ENCODE data around the gene SSH2. TPM values are rescaled to one million over a fixed set of nuclear protein-coding genes. Genes with fewer than 3 reads are reported as not detected.
A peak's percentile ranks its signal among the peaks of the same experiment; 100 is the strongest.

SSH2 gene
- total and polyA plus RNA-seq, 2 donors (not counting 1 experiment from before 2014, with no cell fraction given) = 51.5 to 183 TPM

- Histone ChIP-seq H3K27ac (ENCODE audit: low read length in 2 of 2) (peak overlapping the region; percentile 81 to 94), H3K4me2 (replicated peaks; ENCODE audit: low read depth, low read length, poor library complexity, severe bottlenecking) (peak overlapping the region; percentile 73), H3K36me3 (replicated peaks in 1 of 2; ENCODE audit: control extremely low read depth in 1 of 2, control insufficient read depth in 1 of 2, extremely low read depth in 1 of 2, insufficient read depth in 2 of 2, low read length in 1 of 2) (peaks cover 3 to 18% of the 10 kb centered on the region in 2 experiments), H3K4me1 (ENCODE audit: control insufficient read depth in 2 of 2, insufficient read depth in 2 of 2, low read length in 2 of 2) (peaks cover 92% of the 10 kb centered on the region in 2 donors), H3K9me3 (ENCODE audit: control extremely low read depth in 1 of 3, control insufficient read depth in 2 of 3, insufficient read depth in 1 of 3, low read length in 2 of 3) (no peaks in the 10 kb centered on the region), H3K9ac (ENCODE audit: low read length) (peak overlapping the region; percentile 12), H4K20me1 (ENCODE audit: control insufficient read depth, insufficient read depth, low read length, poor library complexity, severe bottlenecking) (no peaks in the 10 kb centered on the region), H3K27me3 (replicated peaks in 1 of 4; ENCODE audit: control extremely low read depth in 1 of 4, control insufficient read depth in 3 of 4, insufficient read depth in 4 of 4, low read length in 3 of 4) (no peaks in the 10 kb centered on the region), H3K4me3 (ENCODE audit: control extremely low read depth in 1 of 5, extremely low read depth in 1 of 5, insufficient read depth in 1 of 5, low read depth in 2 of 5, low read length in 4 of 5) (peak overlapping the region in 1 of 5 experiments; percentile 3), H2AFZ (ENCODE audit: insufficient read depth, low read depth, low read length, poor library complexity, severe bottlenecking) (no peak overlapping the region), H3K79me2 (ENCODE audit: control insufficient read depth, insufficient read depth, low read length) (peaks cover 75% of the 10 kb centered on the region)
- H3K9me3 Mint-ChIP-seq (ENCODE audit: insufficient read depth) = no peaks in the 10 kb centered on the region
- intact Hi-C loops (cut with micrococcal nuclease) = loop anchor here (5.0 kb wide), 2 partner anchors 57 to 153 kb away; partner anchors contain the start of genes ABHD15 and TP53I13
- H3K4me1 Mint-ChIP-seq = peaks cover 85% of the 10 kb centered on the region
- CTCF ChIA-PET = interaction anchor here (3.4 kb wide), 1 partner anchor 40 kb away, joined by 37 read pairs; no protein-coding TSS in a partner anchor
- no peak for DNase-seq
- ATAC-seq (ENCODE audit: low read depth) = no peak
- POLR2A ChIA-PET = interaction anchor here (5.5 kb wide), 1 partner anchor 14 kb away, joined by 54 read pairs; no protein-coding TSS in a partner anchor
- TF ChIP-seq EZH2 (IDR thresholded peaks at IDR 0.05; ENCODE audit: borderline replicate concordance, insufficient read depth, low read depth, low read length, poor library complexity, severe bottlenecking) (no peak), CTCF (IDR thresholded peaks at IDR 0.05) (no peak)
- H3K27ac Mint-ChIP-seq = peak overlapping the region; percentile 91
- H3K4me3 Mint-ChIP-seq = peak overlapping the region; percentile 78
- WGBS (ENCODE audit: insufficient coverage) = no CpG with 5 or more reads among the region's 3 CpGs
- no peaks in the 10 kb centered on the region for H3K27me3 Mint-ChIP-seq
Observed at GRCh38 chr17:29720551-29720950, 209.5 kb downstream of the SSH2 start.

- Histone ChIP-seq H3K4me1 (ENCODE audit: control insufficient read depth in 2 of 2, insufficient read depth in 2 of 2, low read length in 2 of 2) (peaks cover 90 to 92% of the 10 kb centered on the region in 2 donors), H3K36me3 (replicated peaks in 1 of 2; ENCODE audit: control extremely low read depth in 1 of 2, control insufficient read depth in 1 of 2, extremely low read depth in 1 of 2, insufficient read depth in 2 of 2, low read length in 1 of 2) (peaks cover 3 to 18% of the 10 kb centered on the region in 2 experiments), H2AFZ (ENCODE audit: insufficient read depth, low read depth, low read length, poor library complexity, severe bottlenecking) (no peak overlapping the region), H4K20me1 (ENCODE audit: control insufficient read depth, insufficient read depth, low read length, poor library complexity, severe bottlenecking) (no peaks in the 10 kb centered on the region), H3K27ac (ENCODE audit: low read length in 2 of 2) (peak overlapping the region; percentile 81 to 94), H3K9ac (ENCODE audit: low read length) (no peak overlapping the region), H3K27me3 (replicated peaks in 1 of 4; ENCODE audit: control extremely low read depth in 1 of 4, control insufficient read depth in 3 of 4, insufficient read depth in 4 of 4, low read length in 3 of 4) (no peaks in the 10 kb centered on the region), H3K79me2 (ENCODE audit: control insufficient read depth, insufficient read depth, low read length) (peaks cover 75% of the 10 kb centered on the region), H3K4me3 (ENCODE audit: control extremely low read depth in 1 of 5, extremely low read depth in 1 of 5, insufficient read depth in 1 of 5, low read depth in 2 of 5, low read length in 4 of 5) (no peak overlapping the region), H3K4me2 (replicated peaks; ENCODE audit: low read depth, low read length, poor library complexity, severe bottlenecking) (peak overlapping the region; percentile 20), H3K9me3 (ENCODE audit: control extremely low read depth in 1 of 3, control insufficient read depth in 2 of 3, insufficient read depth in 1 of 3, low read length in 2 of 3) (no peaks in the 10 kb centered on the region)
- ChIA-PET POLR2A (no interaction called here), CTCF (no interaction called here)
- ATAC-seq (ENCODE audit: low read depth) = no peak
- DNase-seq = no peak
- Mint-ChIP-seq H3K27me3 (no peaks in the 10 kb centered on the region), H3K4me1 (peaks cover 87% of the 10 kb centered on the region), H3K27ac (peak overlapping the region; percentile 91), H3K9me3 (ENCODE audit: insufficient read depth) (no peaks in the 10 kb centered on the region), H3K4me3 (peak overlapping the region; percentile 44)
- WGBS (ENCODE audit: insufficient coverage) = no CpG with 5 or more reads among the region's 2 CpGs
- intact Hi-C loops (cut with micrococcal nuclease) = no loop called here
- TF ChIP-seq CTCF (IDR thresholded peaks at IDR 0.05) = no peak
- no peak for TF ChIP-seq EZH2 (IDR thresholded peaks at IDR 0.05; ENCODE audit: borderline replicate concordance, insufficient read depth, low read depth, low read length, poor library complexity, severe bottlenecking)
Observed at GRCh38 chr17:29719469-29719868, 210.6 kb downstream of the SSH2 start.

Data from B cell (primary cell).